HepG2 (cell line): ENCODE measurements around the gene ANXA6.

Source experiments
- GABPA ChIP-seq, 2 experiments: IDR thresholded peaks; 2 replicates each; pipeline ENCODE4 v1.6.1; 2011 to 2016; ENCODE audit warnings: low read depth in 2 of 2, low read length in 1 of 2, missing biosample characterization in 1 of 2, missing genetic modification characterization in 1 of 2
- GFI1 ChIP-seq: sonication (generic); formaldehyde crosslinking; IDR thresholded peaks from 2 replicates; pipeline ENCODE4 v1.5.0; 2020; ENCODE audit warnings: missing genetic modification reagents, mild to moderate bottlenecking, borderline replicate concordance
- HIVEP1 ChIP-seq: sonication (generic); formaldehyde crosslinking; IDR thresholded peaks from 2 replicates; pipeline ENCODE4 v1.4.0; 2020; ENCODE audit warnings: mild to moderate bottlenecking, missing genetic modification reagents
- MZF1 ChIP-seq: sonication (generic); formaldehyde crosslinking; IDR thresholded peaks from 2 replicates; pipeline ENCODE4 v1.8.1; 2023; ENCODE audit warnings: mild to moderate bottlenecking, missing genetic modification reagents, borderline replicate concordance
- POLR2AphosphoS5 ChIP-seq: IDR thresholded peaks from 2 replicates; pipeline ENCODE4 v1.6.1; 2012; ENCODE audit warnings: low read depth, low read length
- SRSF4 ChIP-seq: fragments of 200-400 bp; formaldehyde crosslinking; IDR thresholded peaks from one replicate; pipeline ENCODE4 v1.6.1; 2018; ENCODE audit warnings: mild to moderate bottlenecking, low read depth, low read length, moderate library complexity; ENCODE audit not compliant: poor library complexity, severe bottlenecking
- ZNF549 ChIP-seq: sonication (generic); formaldehyde crosslinking; IDR thresholded peaks from 2 replicates; pipeline ENCODE4 v1.5.0; 2020; ENCODE audit warnings: missing genetic modification reagents
- TF ChIP-seq, protein P1 (sequence below): sonication (generic); formaldehyde crosslinking; IDR thresholded peaks from 2 replicates; pipeline ENCODE4 v1.4.0; 2020; ENCODE audit warnings: missing genetic modification reagents, borderline replicate concordance
- TF ChIP-seq, protein P2 (sequence below): conservative IDR thresholded peaks from 2 replicates; pipeline ENCODE4 v1.6.1; 2018; ENCODE audit warnings: missing genetic modification reagents
- TF ChIP-seq, protein P3 (sequence below): sonication (generic); formaldehyde crosslinking; IDR thresholded peaks from 2 replicates; pipeline ENCODE4 v1.4.0; 2020; ENCODE audit warnings: low read depth, missing genetic modification reagents

DNA sequence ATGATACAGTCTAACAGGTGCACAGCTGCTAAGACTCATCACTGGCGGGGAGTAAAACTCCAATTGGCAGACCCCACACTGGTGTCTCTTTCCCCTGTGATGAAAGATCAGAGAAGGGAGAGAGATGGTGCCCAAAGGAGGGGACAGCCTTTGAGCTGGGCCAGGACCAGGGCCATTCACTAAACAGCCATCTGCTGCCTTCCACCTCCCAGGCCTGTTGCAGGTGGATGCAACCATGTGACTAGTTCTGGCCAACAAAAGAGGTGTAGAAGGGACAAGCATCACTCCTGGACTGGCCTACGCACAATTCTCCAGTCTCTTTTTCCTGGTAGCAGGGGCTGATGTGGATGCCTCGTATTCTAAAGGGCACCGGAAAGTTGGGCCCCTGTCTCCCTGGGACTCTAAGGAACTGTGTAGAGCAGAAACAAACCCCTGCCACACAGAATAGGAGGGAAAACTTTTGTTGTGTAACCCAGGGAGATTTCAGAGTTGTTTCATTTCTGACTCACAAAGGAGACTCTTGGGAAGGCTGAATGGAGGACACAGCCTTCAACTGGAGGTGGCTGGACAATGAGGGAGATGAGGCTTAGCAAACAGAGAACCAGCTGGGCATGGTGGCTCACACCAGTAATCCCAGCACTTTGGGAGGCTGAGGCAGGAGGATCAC lies 103.7 kb downstream of the ANXA6 start:
- no peak for TF ChIP-seq ZNF549
- TF ChIP-seq SRSF4: no peak
- no peak for TF ChIP-seq POLR2AphosphoS5
- TF ChIP-seq MZF1 (CRISPR knock-in tag): no peak
- TF ChIP-seq, protein P1, sequence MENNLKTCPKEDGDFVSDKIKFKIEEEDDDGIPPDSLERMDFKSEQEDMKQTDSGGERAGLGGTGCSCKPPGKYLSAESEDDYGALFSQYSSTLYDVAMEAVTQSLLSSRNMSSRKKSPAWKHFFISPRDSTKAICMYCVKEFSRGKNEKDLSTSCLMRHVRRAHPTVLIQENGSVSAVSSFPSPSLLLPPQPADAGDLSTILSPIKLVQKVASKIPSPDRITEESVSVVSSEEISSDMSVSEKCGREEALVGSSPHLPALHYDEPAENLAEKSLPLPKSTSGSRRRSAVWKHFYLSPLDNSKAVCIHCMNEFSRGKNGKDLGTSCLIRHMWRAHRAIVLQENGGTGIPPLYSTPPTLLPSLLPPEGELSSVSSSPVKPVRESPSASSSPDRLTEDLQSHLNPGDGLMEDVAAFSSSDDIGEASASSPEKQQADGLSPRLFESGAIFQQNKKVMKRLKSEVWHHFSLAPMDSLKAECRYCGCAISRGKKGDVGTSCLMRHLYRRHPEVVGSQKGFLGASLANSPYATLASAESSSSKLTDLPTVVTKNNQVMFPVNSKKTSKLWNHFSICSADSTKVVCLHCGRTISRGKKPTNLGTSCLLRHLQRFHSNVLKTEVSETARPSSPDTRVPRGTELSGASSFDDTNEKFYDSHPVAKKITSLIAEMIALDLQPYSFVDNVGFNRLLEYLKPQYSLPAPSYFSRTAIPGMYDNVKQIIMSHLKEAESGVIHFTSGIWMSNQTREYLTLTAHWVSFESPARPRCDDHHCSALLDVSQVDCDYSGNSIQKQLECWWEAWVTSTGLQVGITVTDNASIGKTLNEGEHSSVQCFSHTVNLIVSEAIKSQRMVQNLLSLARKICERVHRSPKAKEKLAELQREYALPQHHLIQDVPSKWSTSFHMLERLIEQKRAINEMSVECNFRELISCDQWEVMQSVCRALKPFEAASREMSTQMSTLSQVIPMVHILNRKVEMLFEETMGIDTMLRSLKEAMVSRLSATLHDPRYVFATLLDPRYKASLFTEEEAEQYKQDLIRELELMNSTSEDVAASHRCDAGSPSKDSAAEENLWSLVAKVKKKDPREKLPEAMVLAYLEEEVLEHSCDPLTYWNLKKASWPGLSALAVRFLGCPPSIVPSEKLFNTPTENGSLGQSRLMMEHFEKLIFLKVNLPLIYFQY (CRISPR knock-in tag): no peak
- TF ChIP-seq, protein P2, sequence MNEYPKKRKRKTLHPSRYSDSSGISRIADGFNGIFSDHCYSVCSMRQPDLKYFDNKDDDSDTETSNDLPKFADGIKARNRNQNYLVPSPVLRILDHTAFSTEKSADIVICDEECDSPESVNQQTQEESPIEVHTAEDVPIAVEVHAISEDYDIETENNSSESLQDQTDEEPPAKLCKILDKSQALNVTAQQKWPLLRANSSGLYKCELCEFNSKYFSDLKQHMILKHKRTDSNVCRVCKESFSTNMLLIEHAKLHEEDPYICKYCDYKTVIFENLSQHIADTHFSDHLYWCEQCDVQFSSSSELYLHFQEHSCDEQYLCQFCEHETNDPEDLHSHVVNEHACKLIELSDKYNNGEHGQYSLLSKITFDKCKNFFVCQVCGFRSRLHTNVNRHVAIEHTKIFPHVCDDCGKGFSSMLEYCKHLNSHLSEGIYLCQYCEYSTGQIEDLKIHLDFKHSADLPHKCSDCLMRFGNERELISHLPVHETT (CRISPR knock-in tag): no peak
- TF ChIP-seq GFI1 (CRISPR knock-in tag): no peak
- TF ChIP-seq, protein P3, sequence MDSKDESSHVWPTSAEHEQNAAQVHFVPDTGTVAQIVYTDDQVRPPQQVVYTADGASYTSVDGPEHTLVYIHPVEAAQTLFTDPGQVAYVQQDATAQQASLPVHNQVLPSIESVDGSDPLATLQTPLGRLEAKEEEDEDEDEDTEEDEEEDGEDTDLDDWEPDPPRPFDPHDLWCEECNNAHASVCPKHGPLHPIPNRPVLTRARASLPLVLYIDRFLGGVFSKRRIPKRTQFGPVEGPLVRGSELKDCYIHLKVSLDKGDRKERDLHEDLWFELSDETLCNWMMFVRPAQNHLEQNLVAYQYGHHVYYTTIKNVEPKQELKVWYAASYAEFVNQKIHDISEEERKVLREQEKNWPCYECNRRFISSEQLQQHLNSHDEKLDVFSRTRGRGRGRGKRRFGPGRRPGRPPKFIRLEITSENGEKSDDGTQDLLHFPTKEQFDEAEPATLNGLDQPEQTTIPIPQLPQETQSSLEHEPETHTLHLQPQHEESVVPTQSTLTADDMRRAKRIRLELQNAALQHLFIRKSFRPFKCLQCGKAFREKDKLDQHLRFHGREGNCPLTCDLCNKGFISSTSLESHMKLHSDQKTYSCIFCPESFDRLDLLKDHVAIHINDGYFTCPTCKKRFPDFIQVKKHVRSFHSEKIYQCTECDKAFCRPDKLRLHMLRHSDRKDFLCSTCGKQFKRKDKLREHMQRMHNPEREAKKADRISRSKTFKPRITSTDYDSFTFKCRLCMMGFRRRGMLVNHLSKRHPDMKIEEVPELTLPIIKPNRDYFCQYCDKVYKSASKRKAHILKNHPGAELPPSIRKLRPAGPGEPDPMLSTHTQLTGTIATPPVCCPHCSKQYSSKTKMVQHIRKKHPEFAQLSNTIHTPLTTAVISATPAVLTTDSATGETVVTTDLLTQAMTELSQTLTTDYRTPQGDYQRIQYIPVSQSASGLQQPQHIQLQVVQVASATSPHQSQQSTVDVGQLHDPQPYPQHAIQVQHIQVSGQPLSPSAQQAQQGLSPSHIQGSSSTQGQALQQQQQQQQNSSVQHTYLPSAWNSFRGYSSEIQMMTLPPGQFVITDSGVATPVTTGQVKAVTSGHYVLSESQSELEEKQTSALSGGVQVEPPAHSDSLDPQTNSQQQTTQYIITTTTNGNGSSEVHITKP (CRISPR knock-in tag): no peak
- no peak for TF ChIP-seq GABPA (IDR thresholded peaks at IDR 0.05; ENCODE audit: low read depth, low read length)
- TF ChIP-seq GABPA (CRISPR knock-in tag; IDR thresholded peaks at IDR 0.05; ENCODE audit: low read depth): no peak
- TF ChIP-seq HIVEP1 (CRISPR knock-in tag): no peak
